ENCODE data around the gene TSPAN14. TPM values are rescaled to one million over a fixed set of nuclear protein-coding genes. Genes with fewer than 3 reads are reported as not detected.

Gene TSPAN14
- total and polyA plus RNA-seq, 2 of the 13 experiments (the other 11 are each of a cell fraction or from before 2014, with no cell fraction given), result 24.1 to 80.6 TPM

GRCh38 chr10:80454513-80455460 is 677 bp downstream of the TSPAN14 start (continued):
- no peak for TF ChIP-seq GRHL1 (CRISPR knock-in tag; conservative IDR thresholded peaks at IDR 0.05)
- TF ChIP-seq SIN3A (IDR thresholded peaks at IDR 0.05; ENCODE audit: borderline replicate concordance, low read depth, low read length), result no peak; the same call in 1 of the 2 replicates
- no peak for TF ChIP-seq ZNF792 (CRISPR knock-in tag; IDR thresholded peaks at IDR 0.05)
- no peak for TF ChIP-seq FIP1L1 (IDR thresholded peaks at IDR 0.05; ENCODE audit: borderline replicate concordance, insufficient read depth, low read depth, low read length)
- 0 out of 2 replicates have a peak, but pooled peaks have one; percentile 26 for TF ChIP-seq RFXAP (CRISPR knock-in tag; IDR thresholded peaks at IDR 0.05; ENCODE audit: borderline replicate concordance)
- TF ChIP-seq ZNF232 (CRISPR knock-in tag; IDR thresholded peaks at IDR 0.05; ENCODE audit: borderline replicate concordance), result 0 out of 2 replicates have a peak, but pooled peaks have one; percentile 44
- TF ChIP-seq ZNF329 (CRISPR knock-in tag; IDR thresholded peaks at IDR 0.05; ENCODE audit: low read depth), result 0 out of 2 replicates have a peak, but pooled peaks have one; percentile 45
- no peak for TF ChIP-seq SATB2 (CRISPR knock-in tag; IDR thresholded peaks at IDR 0.05)
- TF ChIP-seq PPARG (CRISPR knock-in tag; conservative IDR thresholded peaks at IDR 0.05), result no peak
- TF ChIP-seq ZSCAN5A (CRISPR knock-in tag; IDR thresholded peaks at IDR 0.05; ENCODE audit: borderline replicate concordance), result no peak
- TF ChIP-seq ZBTB21 (CRISPR knock-in tag; IDR thresholded peaks at IDR 0.05), result no peak
- TF ChIP-seq TRAFD1 (CRISPR knock-in tag; IDR thresholded peaks at IDR 0.05; ENCODE audit: borderline replicate concordance), result no peak
- no peak for TF ChIP-seq CC2D1A (CRISPR knock-in tag; IDR thresholded peaks at IDR 0.05)
- 0 out of 2 replicates have a peak, but pooled peaks have one; percentile 16 for TF ChIP-seq ZNF543 (CRISPR knock-in tag; IDR thresholded peaks at IDR 0.05)
- no peak for TF ChIP-seq CAMTA2 (CRISPR knock-in tag; IDR thresholded peaks at IDR 0.05; ENCODE audit: borderline replicate concordance)
- no peak for TF ChIP-seq STAT5B (CRISPR knock-in tag; IDR thresholded peaks at IDR 0.05)
- no peak for TF ChIP-seq CHCHD3 (CRISPR knock-in tag; IDR thresholded peaks at IDR 0.05)
- no peak for TF ChIP-seq ZBTB7A (CRISPR knock-in tag; IDR thresholded peaks at IDR 0.05)
- TF ChIP-seq ZUFSP (CRISPR knock-in tag; IDR thresholded peaks at IDR 0.05; ENCODE audit: borderline replicate concordance), result no peak
